HG02678 (cell line): ENCODE results near the gene CDRT15L2.
"Not testable (repeated sequence)": the region's sequence is repeated elsewhere in the genome, so short reads cannot be mapped to it uniquely, and the experiment has no call there.

Experiments used
- ATAC-seq: cut with Tn5 transposase; IDR thresholded peaks from one replicate; pipeline ENCODE4 v1.9.1; 2021; ENCODE audit warnings: mild to moderate bottlenecking, moderate library complexity; ENCODE audit not compliant: unreplicated experiment

The CDRT15L2 gene

DNA sequence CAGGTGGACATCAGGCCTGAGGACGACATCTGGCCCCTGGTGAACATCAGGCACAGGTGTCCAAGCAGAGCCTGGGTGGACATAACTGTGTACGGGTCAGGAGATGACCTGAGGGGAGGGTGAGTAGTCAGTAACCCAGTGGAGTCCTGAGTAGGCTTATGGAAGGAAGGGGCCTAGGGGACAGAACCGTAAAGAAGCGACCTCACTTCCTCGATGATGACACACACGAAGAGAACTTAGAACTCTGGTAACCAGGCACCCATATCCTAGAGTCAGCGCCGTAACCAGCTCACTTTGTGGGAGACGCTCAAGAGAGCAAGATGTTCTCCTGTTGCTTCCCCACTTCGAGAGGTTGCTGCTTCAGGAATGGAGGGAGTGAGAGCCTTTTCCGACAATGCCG lies at the start of gene CDRT15L2:
Gene CDRT15L2, plus strand, starts transcription at position 301 of the 400 bp plus-strand sequence. Its CDS starts 20 bp downstream, at position 321.
- not testable (repeated sequence) for ATAC-seq

DNA sequence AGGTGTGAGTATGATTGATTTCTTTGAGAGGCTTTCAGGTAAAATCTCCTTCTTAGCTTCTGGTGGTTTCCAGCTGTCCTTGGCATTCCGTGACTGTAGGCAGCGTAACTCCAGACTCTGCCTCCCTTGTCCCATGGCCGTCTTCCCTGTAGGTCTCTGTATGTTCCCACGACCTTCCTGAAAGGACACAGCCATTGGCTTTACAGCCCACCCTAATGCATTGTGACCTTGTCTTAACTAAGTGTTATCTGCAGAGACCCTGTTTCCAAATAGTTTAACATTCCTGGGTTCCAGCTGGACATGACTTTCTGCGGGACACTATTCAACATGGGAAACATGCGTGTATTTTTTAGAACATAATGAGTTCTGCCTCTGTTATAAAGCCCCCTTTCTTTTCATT lies 49.4 kb upstream of the CDRT15L2 start:
- ATAC-seq = not testable (repeated sequence)

DNA sequence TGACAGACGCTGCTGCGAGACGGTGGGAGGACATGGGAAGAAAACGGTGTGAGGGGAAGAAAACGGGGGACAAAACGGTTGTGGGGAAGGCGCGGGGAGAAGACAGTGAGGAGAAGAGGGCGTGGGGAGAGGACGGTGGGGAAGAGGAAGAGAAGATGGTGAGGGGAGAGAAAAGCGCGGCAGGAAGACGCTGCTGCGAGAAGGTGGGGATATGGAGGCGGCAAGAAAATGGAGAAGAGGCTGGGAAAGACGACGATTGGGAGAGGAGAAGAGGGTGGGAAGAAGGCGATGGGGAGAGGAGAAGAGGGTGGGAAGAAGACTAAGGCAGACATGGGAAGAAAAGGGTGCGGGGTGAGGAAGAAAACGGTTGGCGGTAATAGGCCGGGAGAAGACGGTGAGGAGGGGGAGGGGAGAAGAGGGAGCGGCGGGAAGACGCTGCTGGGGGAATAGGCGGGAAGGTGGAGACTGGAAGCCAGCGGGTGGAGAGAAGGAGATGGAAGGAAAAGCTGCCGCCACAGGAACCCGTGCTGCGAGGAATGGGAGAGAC lies 46.9 kb upstream of the CDRT15L2 start:
- ATAC-seq = not testable (repeated sequence)

DNA sequence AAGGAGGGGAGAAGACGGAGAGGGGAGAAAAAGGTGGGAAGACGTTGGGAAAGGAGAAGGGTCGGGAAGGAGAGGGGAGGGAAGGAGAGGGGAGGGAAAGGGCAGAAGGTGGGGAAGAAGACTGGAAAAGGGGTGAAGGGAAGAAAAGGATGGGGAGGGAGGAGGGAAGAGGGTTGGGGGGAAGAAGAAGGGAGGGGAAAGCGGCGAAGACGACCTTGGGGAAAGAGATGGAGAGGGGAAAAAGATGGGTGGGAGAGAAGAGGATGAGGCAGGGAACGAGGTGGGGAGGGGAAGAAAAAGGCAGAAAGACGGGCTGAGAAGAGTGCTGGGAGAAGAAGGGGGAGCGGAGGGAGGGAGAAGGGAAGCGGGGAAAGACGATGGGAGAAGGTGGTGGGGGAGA lies 46.3 kb upstream of the CDRT15L2 start:
- ATAC-seq = not testable (repeated sequence)

DNA sequence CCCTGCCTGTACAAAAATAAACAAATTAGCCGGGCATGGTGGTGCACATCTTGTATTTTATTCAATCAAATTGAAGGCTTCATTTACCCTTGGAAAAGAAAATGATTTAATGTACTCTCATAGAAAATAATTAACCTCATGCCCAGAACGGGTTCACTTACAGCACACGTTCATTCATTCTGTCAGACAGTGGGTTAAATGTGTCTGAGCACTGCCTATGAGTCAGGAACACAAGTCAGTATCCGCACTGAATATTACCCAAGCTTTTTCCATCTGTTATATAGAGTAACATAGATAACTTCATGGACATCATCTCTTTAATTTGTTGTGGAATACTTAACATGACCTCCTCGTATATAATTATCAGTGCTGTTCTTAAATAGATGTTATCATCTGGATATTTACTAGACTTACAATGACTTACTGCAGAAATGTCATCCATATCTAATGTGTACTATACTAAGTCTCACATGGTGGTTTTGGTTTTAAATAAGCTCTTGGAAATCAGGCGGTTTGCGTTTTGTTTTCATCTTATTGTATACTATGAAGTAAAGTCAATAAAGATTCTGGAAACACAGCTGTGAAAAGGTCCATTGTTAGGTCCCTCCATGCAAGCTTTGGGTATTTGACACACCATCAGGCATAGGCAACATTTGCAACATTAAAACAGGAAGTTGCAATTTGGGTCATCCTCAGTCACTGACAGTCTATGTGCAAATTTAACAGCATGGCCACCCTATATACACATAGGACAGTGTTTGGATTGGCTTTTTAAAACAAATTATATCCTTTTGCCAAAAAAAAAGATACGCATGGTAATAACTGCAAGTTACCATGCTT lies 44.6 kb upstream of the CDRT15L2 start:
- ATAC-seq = not testable (repeated sequence)

DNA sequence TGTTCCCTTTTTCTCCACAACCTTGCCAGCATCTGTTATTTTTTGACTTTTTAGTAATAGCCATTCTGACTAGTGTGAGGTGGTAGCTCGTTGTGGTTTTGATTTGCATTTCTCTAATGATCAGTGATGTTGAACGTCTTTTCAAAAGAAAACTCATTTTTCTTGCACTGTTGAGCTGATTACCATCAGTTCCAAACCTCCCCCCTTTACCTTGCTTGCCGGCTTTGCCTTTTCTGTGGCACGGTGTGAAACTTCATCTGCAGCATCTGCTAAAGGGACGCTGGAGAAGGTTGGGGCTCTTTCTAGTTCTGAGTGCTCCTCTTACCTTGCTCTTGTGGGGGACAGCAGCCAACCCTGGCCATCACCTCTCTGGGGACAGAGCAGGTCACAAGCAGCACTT lies 39.1 kb upstream of the CDRT15L2 start:
- peak; percentile 93 for ATAC-seq

DNA sequence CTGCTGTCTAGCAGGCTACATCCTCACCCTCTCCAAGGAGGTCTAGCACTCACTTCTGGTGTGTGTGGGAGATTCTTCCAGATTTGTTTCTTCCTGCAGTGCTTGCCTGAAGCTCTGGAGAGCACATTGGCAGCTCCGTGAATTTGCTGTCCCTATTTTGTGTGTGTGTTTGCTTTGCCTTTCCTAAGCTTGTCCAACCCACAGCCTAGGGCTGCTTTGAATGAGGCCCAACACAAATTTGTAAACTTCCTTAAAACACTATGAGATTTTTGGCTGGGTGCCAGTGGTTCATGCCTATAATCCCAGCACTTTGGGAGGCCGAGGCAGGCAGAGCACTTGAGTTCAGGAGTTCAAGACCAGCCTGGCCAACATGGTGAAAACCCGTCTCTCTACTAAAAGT lies 38.7 kb upstream of the CDRT15L2 start:
- not testable (repeated sequence) for ATAC-seq

DNA sequence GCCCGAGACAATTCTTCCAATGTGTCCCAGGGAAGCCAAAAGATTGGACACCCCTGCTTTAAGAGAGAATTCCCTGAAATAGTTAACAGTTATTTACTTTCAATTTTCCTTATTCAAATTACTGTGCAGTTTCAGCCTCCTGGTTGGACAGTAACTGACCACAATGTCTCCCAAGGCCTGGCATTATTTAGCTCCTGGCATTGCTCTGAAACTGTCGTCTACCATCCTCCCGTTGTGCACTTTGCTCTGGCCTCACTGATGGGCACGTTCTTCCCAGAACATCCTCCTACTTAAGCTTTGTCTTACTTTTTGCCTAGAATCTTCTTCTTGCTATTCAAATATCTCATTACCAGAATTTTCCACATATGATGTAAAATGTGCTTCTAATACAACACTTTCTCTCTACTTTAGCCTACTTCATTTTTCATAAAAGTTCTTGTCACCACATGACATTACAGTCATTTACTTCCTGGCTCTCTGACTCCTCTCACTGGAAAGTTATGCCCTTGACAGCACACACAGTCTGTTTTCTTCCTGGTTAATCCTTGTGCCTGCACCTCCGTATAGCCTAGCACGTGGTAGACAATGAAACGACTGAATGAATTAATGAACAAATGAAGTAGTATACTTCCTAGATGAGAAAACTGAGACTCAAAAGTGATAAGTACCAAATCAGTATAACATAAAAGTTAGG lies 37.5 kb upstream of the CDRT15L2 start:
- ATAC-seq = not testable (repeated sequence)

DNA sequence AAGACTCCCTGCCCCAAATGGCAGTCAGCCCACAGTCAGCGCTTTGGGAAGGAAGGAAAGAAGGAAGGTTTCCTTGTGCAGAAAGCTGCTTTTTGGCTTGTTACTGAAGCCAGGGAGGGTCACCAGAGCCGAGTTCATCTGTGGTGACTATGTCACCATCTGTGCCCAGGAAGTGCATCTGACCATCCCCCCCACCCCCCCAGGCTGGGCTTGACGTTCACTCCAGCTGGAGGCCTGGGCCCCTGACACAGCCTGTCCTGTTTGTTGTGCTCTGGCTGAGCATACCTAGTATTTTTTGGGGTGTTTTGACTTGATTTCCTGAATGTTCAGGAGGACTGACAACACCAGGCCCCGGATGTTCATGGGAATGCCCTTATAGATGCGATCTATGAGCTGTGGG lies 31.6 kb upstream of the CDRT15L2 start:
- not testable (repeated sequence) for ATAC-seq

DNA sequence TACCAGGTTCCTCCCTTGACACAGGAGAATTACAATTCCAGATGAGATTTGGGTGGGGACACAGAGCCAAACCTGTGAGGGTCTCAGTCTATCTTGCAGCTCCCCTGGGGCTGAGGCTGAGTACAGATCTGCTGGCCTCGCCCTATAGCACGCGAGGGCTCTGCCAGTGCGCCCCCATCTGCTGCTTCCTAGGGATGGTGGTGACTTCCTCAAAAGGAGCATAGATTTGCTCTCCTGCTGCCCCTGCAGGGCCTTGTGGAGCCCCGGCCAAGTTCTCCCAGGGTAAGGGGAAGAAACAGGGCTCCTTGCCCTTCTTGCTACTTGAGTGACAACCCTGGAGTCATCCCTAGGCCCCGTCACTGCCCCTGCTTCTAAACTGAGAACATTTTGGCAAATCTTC lies 26.6 kb upstream of the CDRT15L2 start:
- ATAC-seq = not testable (repeated sequence)

DNA sequence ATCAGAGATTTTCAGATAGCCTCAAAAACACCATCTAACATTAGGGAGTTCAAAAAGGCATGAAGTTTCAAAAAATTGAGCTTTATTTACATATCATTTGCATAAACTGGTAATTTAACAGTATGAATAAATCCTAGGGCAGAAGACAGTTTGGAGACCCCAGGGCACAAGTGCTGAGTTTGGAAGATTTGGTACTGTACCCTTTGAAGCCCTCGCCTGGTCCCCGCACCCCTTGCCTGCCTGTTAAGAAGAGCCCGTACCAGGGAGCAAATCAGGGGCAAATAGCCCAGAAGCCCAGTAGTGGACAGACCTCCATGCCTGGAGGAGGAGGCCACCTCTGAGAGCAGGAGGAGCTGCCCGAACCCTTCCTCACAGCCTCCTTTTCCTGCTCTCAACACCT lies 24.8 kb upstream of the CDRT15L2 start:
- not testable (repeated sequence) for ATAC-seq

DNA sequence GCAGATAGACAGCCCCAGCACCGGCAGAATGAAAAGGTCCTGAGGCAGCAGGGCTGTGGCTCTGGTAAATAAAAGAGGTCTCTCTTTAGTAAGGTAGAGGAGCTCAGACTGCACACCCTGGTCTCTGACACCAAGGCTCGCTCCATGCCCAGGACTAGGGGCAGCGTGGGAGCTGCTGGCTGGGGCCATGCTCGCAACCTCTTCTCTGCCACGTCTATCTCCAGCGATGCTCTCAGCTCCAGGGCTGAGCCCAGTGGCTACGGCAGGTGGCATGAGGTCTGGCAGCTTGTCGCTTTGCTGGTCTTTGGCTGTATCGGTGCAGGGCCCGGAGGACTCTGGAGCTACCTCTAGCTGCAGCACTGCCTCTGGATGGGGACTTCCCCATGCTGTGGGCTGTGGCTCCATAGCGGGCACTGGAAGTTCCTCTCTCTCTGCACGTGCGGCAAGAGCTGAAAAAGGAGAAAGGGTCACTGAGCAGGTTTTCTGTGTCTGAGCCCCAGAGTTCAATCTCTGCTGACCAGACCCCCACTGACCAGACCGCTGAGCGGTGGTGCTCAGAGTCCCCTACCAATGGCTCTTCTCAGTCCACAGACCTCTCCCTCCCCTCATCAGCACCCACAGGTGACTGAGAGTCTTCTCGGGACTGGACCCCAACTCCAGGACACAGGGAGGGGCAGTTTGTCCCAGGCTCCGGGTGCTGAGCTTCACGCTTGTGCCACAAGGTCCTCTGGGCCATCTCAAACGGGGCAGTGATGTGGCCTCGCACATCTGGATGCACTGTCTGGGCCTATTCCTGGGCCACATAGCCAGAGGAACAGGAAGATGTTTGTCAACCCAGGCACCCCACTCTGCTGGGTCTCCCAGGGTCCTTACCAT lies 24.2 kb upstream of the CDRT15L2 start:
- ATAC-seq = not testable (repeated sequence)

DNA sequence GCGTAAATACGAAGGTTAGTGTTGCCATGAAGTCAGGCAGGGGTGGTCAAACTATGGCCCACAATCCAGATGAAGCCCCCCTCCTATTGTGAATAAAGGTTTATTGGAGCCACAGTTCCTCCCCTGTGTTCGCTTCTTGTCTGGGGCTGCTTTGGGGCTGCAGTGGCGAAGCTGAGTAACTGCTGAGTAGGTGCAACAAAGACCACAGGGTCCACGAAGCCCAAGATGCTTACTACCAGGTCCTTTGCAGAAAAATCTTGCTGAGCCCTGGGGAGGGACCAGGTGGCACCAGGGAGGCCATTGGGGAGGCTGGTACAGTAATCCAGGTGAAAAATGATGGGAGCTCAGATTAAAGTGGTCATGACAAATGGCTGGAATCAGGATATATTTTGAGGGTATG lies 21.4 kb upstream of the CDRT15L2 start:
- ATAC-seq = not testable (repeated sequence)

DNA sequence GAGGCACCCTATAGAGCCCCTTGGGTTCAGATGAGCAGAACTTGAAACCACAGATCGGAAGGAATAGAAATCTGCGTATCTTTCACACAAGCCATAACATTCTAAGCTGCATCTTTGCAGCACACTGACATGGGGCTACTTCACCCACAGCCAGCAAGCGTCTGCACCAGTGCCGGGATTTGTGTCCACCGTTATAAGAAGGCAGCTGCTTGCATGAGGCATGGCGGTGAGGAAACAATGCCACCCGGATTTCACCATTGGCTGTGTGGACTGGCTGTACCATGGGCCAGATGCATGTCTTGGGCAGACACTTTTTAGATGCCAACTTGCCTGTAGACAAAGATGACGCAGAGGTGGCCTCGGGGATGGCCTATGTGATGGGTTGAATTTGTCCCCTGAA lies 20.5 kb upstream of the CDRT15L2 start:
- not testable (repeated sequence) for ATAC-seq

DNA sequence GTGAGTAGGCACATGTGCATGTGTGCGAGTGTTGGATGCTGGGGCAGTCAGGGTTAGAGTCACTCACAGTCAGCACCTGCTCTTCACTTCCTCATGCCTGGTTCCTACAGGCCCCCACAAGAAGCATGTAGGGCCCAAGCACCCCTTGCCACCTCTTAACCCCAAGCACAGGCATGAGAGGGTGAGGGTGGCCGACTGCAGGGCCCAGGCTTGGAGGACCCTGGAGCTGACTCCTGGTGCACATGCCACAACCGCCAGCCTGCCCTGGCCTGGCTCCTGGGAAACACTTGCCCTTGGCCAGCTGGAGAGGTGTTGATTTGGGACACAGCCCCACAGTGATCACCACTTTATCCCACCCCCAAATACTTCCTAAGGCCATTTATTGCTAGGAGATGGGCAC lies 16.9 kb upstream of the CDRT15L2 start:
- no peak for ATAC-seq

DNA sequence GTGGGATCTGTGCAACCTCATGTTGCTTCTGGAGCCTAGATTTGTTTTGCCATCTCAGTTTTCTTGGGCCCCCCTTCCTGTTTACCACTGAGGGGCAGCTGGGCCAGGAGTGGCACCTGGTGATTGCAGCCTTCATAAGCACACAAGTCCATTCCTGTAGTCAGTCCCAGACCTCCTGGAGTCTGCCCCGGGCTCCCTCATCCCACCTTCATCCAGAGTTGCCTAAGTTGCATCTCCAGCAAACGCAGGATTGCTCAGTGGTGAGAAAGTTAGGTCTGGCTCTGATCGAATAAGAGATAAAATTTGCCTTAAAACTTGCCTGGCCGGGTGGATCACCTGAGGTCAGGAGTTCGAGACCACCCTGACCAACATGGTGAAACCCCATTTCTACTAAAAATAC lies 14.3 kb upstream of the CDRT15L2 start:
- ATAC-seq = not testable (repeated sequence)

DNA sequence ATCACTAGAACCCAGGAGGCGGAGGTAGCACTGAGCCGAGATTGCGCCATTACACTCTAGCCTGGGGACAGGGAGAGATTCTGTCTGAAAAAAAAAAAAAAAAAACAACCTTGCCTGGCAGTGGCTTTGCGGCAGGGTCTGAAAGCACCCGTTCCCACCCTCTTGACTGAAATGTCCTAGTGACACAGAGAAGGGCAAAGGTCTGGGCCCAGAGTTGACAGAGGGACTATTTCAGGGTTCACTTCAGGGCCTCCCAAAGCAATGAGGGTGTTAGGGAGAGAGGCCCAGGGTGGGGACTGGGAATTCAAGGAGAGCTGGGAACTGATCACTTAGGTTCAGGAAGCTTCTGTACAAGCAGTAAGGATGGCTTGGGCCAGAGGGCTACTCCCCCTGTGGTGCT lies 13.8 kb upstream of the CDRT15L2 start:
- no peak for ATAC-seq

DNA sequence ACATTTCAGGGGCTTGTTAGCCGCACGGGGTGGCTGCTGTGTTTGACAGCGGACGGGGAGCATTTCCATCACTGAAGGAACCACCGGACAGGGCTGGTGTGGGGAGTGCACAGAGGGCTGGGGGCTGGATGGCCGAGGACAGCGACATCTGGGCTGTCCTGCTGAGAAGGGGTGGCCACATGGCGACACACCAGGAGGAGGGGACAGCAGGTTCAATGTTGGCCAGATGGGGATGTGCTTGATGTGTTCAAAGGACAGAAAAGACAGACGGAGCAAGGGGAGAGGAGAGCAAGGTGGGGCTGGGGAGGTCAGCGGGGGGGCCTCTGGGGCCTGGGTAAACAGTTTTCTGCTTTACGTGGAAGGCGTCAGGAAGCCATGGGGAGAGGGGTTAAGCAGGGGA lies 12.8 kb upstream of the CDRT15L2 start:
- ATAC-seq = not testable (repeated sequence)

DNA sequence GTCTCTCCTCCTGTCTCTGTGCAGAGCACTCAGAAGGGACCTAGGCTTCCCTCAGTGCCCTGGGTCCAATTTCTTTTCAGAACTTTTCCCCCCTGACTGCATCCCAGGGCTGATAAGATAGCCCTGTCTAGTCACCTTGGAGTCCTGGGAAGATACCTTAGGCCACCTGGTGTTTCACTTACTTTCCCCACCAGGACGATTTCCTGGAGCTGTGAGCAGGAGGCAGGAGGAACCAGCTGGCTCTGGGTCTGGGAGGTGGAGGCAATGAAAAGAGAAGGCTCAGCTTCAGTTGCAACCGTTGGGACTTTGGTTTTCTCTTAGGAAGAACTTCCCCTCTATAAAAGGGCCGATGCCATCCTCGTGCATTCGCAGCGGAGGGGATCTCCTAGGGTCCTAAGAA lies 12.1 kb upstream of the CDRT15L2 start:
- not testable (repeated sequence) for ATAC-seq

DNA sequence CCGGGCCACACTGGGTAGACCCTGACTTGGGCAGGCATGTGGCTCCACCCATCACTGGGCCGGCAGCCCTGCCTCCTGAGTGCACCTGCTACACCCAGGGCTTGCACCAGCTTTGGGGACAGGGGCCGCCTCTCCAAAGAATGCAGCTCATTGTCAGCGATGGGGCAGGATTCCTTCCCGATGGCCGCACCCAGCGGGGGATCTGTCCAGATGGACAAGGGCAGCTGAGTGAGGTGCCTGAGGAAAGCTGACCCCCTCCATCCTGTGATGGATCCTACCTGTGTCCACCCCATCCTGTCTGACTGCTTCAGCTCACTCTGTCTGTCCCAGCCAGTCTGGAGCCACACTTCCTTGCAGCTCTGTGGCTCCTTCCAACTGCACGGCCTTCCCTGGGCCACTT lies 10.9 kb upstream of the CDRT15L2 start:
- ATAC-seq = not testable (repeated sequence)

DNA sequence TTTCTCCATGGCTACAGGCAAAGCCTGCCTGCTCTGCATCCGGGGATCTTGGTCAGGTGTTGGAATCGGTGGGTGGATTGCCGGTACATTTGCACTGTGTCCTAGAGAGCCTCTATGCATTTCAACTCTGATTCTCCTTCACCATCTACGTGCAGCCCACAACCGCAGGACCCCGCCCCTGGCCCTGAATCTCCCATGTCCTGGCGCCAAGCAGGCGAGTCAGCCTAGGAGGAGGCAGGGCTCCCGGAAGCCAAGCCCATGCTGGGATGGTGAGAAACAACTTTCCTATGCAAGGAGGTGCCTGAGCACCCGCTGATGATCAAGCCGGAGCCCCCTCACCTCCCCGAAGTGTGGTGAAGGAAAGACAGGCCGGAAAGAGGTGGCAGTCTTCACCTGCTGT lies 7.9 kb upstream of the CDRT15L2 start:
- not testable (repeated sequence) for ATAC-seq
